SK-N-SH treated with all-trans-retinoic acid at 6 μM for 48 hours (cell line): ENCODE results near the gene RASSF4.

Source experiments
- ARNTL ChIP-seq: fragments of 450-650 bp; formaldehyde crosslinking; IDR thresholded peaks from 2 replicates; pipeline ENCODE4 v1.5.0; 2020; ENCODE audit warnings: low read depth, mild to moderate bottlenecking, moderate library complexity, borderline replicate concordance
- CSDC2 ChIP-seq: fragments of 250-450 bp; sonication (Bioruptor Pico); IDR thresholded peaks from 2 replicates; pipeline ENCODE4 v1.5.0; 2020; ENCODE audit warnings: mild to moderate bottlenecking, moderate library complexity
- ESRRG ChIP-seq: fragments of 250-450 bp; sonication (Bioruptor Pico); IDR thresholded peaks from 2 replicates; pipeline ENCODE4 v1.6.1; 2021; ENCODE audit warnings: mild to moderate bottlenecking
- ISL1 ChIP-seq: fragments of 250-450 bp; sonication (Bioruptor Pico); IDR thresholded peaks from 2 replicates; pipeline ENCODE4 v2.1.2; 2022; ENCODE audit warnings: mild to moderate bottlenecking, moderate library complexity
- PPARA ChIP-seq: fragments of 250-450 bp; sonication (Bioruptor Pico); IDR thresholded peaks from 2 replicates; pipeline ENCODE4 v1.5.0; 2020; ENCODE audit warnings: mild to moderate bottlenecking, borderline replicate concordance
- ZFP3 ChIP-seq: fragments of 250-450 bp; sonication (Bioruptor Pico); IDR thresholded peaks from 2 replicates; pipeline ENCODE4 v1.5.0; 2020; ENCODE audit warnings: mild to moderate bottlenecking, moderate library complexity
- ZNF565 ChIP-seq: fragments of 450-650 bp; formaldehyde crosslinking; conservative IDR thresholded peaks from 2 replicates; pipeline ENCODE4 v1.5.0; 2020; ENCODE audit warnings: low read depth, mild to moderate bottlenecking, moderate library complexity

DNA sequence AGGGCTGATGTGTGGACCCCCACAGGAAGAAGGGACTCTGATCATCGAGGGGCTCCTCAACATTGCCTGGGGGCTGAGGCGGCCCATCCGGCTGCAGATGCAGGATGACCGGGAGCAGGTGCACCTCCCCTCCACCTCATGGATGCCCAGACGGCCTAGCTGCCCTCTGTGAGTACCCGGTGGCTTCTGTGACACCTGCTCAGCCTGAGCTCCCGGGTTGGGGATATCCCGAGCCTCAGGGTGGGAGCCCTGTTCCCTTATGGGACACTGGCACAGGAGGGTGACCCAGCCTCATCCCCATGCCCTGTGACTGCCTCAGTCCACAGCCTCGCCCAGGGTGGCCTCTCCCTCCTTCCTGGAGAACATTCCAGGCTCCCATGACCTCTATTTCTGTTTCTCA lies 22.9 kb downstream of the RASSF4 start:
- TF ChIP-seq ZFP3 (CRISPR knock-in tag): no peak
- TF ChIP-seq ARNTL (CRISPR knock-in tag): no peak
- TF ChIP-seq CSDC2: no peak
- no peak for TF ChIP-seq ESRRG (CRISPR knock-in tag)
- TF ChIP-seq PPARA (CRISPR knock-in tag): no peak
- no peak for TF ChIP-seq ISL1 (CRISPR knock-in tag)
- TF ChIP-seq ZNF565 (CRISPR knock-in tag): no peak
